Lung (tissue), 12 donors: ENCODE data around the gene PANK4. TPM values are rescaled to one million over a fixed set of nuclear protein-coding genes. Genes with fewer than 3 reads are reported as not detected.

ENCODE experiments used
- ATAC-seq: fragments of 200-7000 bp; cut with Tn5 transposase; one replicate; pipeline ENCODE4 v1.9.1; 2020; ENCODE audit warnings: moderate number of reproducible peaks; ENCODE audit not compliant: insufficient read depth, low FRiP score
- DNase-seq, 3 donors: peaks; one replicate each; pipeline ENCODE4 v3.0.0-alpha.2; 2013 to 2017
- H3K27ac ChIP-seq, 2 donors: one replicate each; pipeline ENCODE4 v1.5.1; 2013; ENCODE audit warnings: mild to moderate bottlenecking in 2 of 2, moderate library complexity in 2 of 2, control low read depth in 1 of 2, inconsistent platforms in 1 of 2, low read depth in 1 of 2, low read length in 1 of 2
- H3K27me3 ChIP-seq, 3 donors: one replicate each; pipeline ENCODE4 v1.5.1; 2013; ENCODE audit warnings: low read length in 2 of 3; ENCODE audit not compliant: control insufficient read depth in 3 of 3, insufficient read depth in 3 of 3
- H3K36me3 ChIP-seq, 4 donors: one replicate each; pipeline ENCODE4 v1.5.1; 2013; ENCODE audit warnings: low read length in 4 of 4, mild to moderate bottlenecking in 1 of 4, moderate library complexity in 1 of 4; ENCODE audit not compliant: control insufficient read depth in 4 of 4, insufficient read depth in 4 of 4
- H3K4me1 ChIP-seq, 5 donors: one replicate each; pipeline ENCODE4 v1.5.1; 2013; ENCODE audit warnings: low read length in 5 of 5, mild to moderate bottlenecking in 2 of 5, moderate library complexity in 1 of 5; ENCODE audit not compliant: control insufficient read depth in 5 of 5, insufficient read depth in 5 of 5
- H3K4me3 ChIP-seq: one replicate; pipeline ENCODE4 v1.5.1; 2013; ENCODE audit warnings: mild to moderate bottlenecking, control low read depth, moderate library complexity
- H3K9ac ChIP-seq, 2 donors: one replicate each; pipeline ENCODE4 v1.5.1; 2013; ENCODE audit warnings: low read length in 2 of 2, control low read depth in 1 of 2; ENCODE audit not compliant: insufficient read depth in 1 of 2
- H3K9me3 ChIP-seq, 4 donors: one replicate each; pipeline ENCODE4 v1.5.1; 2013; ENCODE audit warnings: low read length in 3 of 4, mild to moderate bottlenecking in 1 of 4, moderate library complexity in 1 of 4; ENCODE audit not compliant: control insufficient read depth in 4 of 4, insufficient read depth in 3 of 4
- CTCF ChIP-seq: IDR thresholded peaks from 2 replicates; pipeline ENCODE4 v1.5.1; 2012; ENCODE audit warnings: mild to moderate bottlenecking; ENCODE audit errors: control extremely low read depth, extremely low read depth
- WGBS, 2 donors: extraction: QIAGEN DNeasy Blood & Tissue Kit; methylation state at CpG; one replicate each; pipeline ENCODE4 v1.1.7; 2013; 5-methylcytosine and 5-hydroxymethylcytosine counted together
- polyA plus RNA-seq, 2 donors: library from polyadenylated mRNA; stranded (reverse); fragments of 200-250 nt; gene quantifications; one replicate each; pipeline ENCODE4 v1.2.1, GENCODE V29; 2013
- total RNA-seq, 2 donors: library from RNA; depleted of rRNA in 1 of 2; stranded (reverse); fragments of >200 nt in 1 of 2; gene quantifications; one replicate each; pipeline ENCODE4 v1.2.1, GENCODE V29; 2014 to 2021
- donor health status: control.
- donor health status: control.
- donor health status: Bipolar disorder and iron deficiency.
- donor health status: healthy.
- donor health status: DM: yes; HTN: yes; CAD: no.

Gene PANK4
- total and polyA plus RNA-seq, 4 donors: 17.6 to 36.3 (median 21.7) TPM

GRCh38 chr1:2470290-2471158 is 55.9 kb downstream of the PANK4 start:
- peak; percentile 35 to 52 (median 41) for DNase-seq
- Histone ChIP-seq H3K4me3 (no peak overlapping the region), H3K27ac (no peak overlapping the region), H3K4me1 (peaks cover 0 to 34% (median 0%) of the 10 kb centered on the region in 5 donors), H3K27me3 (peaks cover 0 to 14% (median 6%) of the 10 kb centered on the region in 3 donors), H3K36me3 (no peaks in the 10 kb centered on the region), H3K9me3 (no peaks in the 10 kb centered on the region), H3K9ac (no peak overlapping the region)
- 32 to 33% methylated on average over 26 to 27 of the region's 27 CpGs for WGBS, 2 donors
- TF ChIP-seq CTCF: no peak
- ATAC-seq: no peak

DNA sequence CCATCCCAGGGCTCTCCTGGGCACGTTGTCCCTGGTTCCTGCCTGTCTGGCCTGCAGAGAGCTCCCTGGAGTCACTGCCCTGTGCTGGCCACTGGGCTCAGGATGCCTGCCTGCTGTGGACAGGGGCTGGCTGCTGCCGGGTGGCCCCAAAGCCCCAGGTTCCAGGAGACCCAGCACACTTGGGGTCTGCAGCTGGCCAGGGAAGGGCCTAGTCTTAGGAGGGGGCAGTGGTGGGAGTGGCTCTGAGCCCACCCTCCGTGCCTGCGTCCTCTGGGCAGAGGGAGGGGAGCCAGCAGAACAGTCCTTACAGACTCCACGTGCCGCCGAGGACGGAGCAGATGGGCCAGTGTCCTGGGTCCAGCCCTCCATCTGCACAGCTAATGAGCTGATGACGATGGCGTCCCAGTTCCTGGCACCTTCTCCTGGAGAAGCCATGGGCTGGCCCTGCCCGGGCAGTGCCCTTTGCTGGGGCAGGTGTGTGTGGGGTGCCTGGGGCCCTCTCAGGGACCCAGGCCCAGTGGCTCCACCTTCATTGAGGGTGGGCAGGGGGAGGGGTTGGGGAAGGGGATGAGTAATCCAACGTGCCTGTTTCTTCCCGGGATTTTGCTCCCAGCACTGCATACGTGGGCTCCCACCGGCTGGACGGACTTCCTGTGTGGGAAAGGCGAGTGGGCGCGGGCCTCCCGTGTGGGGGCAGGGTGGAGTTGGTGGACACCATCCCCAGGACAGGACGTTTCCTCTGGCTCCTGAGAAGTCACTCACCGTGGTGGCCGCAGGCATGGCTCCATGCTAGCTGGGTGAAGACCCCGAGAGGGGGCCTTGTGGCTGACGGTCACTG is 57.1 kb downstream of the PANK4 start:
- 57 to 74% methylated on average over 25 of the region's 25 CpGs for WGBS, 2 donors
- no peak overlapping the region for H3K27ac ChIP-seq
- H3K36me3 ChIP-seq: no peaks in the 10 kb centered on the region
- DNase-seq (no peak), ATAC-seq (no peak)
- no peak for TF ChIP-seq CTCF
- H3K9ac ChIP-seq: no peak overlapping the region
- H3K9me3 ChIP-seq: no peaks in the 10 kb centered on the region
- peaks cover 0 to 14% (median 6%) of the 10 kb centered on the region in 3 donors for H3K27me3 ChIP-seq
- peaks cover 0 to 35% (median 0%) of the 10 kb centered on the region in 5 donors for H3K4me1 ChIP-seq
- H3K4me3 ChIP-seq: no peak overlapping the region

GRCh38 chr1:2468540-2468939 is 57.9 kb downstream of the PANK4 start:
- Histone ChIP-seq H3K27me3 (peaks cover 0 to 14% (median 9%) of the 10 kb centered on the region in 3 donors), H3K9me3 (no peaks in the 10 kb centered on the region), H3K27ac (no peak overlapping the region), H3K36me3 (no peaks in the 10 kb centered on the region), H3K4me1 (peaks cover 0 to 37% (median 2%) of the 10 kb centered on the region in 5 donors), H3K4me3 (no peak overlapping the region), H3K9ac (no peak overlapping the region)
- DNase-seq (no peak), ATAC-seq (no peak)
- TF ChIP-seq CTCF: no peak
- 59 to 69% methylated on average over 10 of the region's 10 CpGs for WGBS, 2 donors
